Stimulated activated CD4-positive, alpha-beta T cell treated with anti-CD3 and anti-CD28 coated beads, Interleukin-2, amount 100 ng/mL, for 24 hours (primary cell): ENCODE data around the gene IGFLR1.

Experiments
- DNase-seq, 2 donors: peaks; one replicate each; pipeline ENCODE4 v3.0.0-alpha.2; 2020

IGFLR1 gene, protein sequence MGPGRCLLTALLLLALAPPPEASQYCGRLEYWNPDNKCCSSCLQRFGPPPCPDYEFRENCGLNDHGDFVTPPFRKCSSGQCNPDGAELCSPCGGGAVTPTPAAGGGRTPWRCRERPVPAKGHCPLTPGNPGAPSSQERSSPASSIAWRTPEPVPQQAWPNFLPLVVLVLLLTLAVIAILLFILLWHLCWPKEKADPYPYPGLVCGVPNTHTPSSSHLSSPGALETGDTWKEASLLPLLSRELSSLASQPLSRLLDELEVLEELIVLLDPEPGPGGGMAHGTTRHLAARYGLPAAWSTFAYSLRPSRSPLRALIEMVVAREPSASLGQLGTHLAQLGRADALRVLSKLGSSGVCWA

DNA sequence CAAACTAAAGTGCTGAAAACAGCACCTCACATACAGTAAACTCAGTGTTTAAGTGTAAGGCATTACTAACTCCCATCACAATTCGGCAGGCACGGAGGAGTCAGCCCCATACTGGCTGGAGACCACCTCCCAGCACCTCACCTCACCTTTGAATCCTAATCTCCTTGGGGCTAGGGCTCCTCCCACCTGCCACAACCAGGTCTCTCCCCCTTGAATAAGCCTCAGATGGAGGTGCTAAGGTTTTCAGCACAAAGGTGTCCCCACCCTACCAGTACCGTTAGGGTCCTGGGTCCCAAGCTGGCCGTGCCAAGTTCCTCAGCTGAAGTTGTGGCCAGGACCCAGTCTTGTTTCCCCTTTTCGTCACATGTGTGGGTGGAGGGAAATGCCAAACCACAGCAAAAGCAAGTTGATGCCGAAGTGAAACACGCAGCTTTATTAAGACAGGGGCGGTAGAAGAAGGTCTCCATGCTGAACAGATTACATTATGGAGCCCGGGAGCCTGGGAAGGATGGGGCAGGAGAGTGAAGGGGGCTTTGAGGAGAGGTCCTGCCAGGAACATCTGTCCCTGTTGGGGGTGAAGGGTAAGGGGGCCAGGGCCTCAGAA is at the start of gene IGFLR1:
TSS of gene IGFLR1 (minus strand) at position 332 of the 604 bp plus-strand sequence. CDS start 1,272 bp downstream, outside the sequence.
- peak; percentile 67 to 77 for DNase-seq

- no peak for DNase-seq
Measured at GRCh38 chr19:35791814-35792279, 49.6 kb upstream of the IGFLR1 start.

DNA sequence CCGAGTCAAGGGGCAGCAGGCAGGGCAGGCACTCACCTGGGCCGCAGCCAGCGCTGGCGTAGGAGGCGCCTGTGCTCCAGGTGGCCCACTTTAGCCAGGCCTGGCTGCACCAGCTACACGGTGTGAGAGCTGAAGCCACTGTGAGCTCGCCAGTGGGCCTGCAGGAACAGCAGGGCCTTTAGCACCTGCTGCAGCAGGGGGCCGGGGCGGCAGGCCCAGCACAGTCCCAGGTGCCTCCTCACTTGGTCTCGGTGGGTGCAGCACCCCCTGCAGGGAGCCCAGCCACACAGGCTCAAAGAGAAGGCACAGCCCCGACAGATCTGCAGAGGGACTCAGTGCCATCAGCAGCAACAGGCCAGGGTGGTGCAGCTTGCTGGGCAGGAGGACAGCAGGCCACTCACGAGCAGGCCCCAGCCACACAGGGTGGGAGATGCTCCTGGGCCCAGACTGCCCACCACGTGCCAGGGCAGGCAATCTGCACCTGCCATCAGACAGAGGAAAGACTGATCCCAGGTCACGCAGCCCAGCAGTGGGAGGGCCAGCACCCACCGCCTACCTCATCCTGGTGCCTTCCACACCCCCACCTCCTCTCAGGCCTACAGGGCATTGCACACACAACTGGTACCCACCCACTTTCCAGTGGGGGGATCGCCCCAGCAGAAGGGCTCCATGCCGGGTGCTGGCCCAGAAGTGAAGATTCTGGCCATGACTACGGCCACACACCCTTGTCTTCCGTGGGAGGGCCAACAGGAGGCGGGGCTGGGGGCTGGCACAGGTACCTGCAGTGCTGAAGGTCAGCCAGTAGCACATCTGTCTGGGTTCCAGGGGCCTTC is 48.9 kb upstream of the IGFLR1 start:
- DNase-seq: no peak

- no peak for DNase-seq
Measured at GRCh38 chr19:35789978-35790944, 48.0 kb upstream of the IGFLR1 start.

- no peak for DNase-seq
Measured at GRCh38 chr19:35789195-35789977, 47.1 kb upstream of the IGFLR1 start.

DNA sequence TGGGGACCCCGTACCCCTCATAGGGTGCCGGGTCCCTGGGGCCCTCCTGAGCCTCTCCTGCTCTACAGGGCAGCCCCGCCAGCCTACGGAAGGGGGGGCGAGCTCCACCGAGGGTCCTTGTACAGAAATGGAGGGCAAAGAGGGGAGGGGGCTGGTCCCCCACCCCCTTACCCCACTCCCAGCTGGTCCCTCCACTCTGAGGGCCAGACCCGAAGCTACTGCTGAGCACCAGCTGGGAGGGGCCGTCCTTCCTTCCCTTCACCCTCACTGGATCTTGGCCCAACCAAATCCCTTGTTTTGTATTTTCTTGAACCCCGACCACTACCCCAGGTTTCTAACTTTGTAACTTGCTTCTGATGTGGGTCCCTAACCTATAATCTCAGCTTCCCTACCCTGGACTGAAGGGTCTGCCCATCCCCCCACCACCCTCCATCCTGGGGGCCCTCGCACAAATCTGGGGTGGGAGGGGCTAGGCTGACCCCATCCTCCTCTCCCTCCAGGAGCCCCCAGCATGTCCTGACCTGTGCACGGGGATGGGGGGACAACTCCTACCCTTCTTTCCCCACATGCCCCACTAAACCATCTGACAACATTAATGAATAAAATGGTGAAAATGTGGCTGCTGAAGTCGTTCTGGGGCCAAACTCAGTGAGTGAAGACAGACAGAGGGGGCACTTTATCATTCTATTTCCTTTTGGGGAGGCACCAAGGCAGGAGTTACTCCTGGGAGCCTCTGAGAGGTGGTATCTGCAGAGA is 46.1 kb upstream of the IGFLR1 start:
- no peak for DNase-seq

- no peak for DNase-seq
Measured at GRCh38 chr19:35787227-35787799, 45.1 kb upstream of the IGFLR1 start.

GRCh38 chr19:35786299-35787160 is 44.3 kb upstream of the IGFLR1 start:
- DNase-seq: no peak

- DNase-seq: no peak
Measured at GRCh38 chr19:35785339-35785627, 43.0 kb upstream of the IGFLR1 start.

- no peak for DNase-seq
Measured at GRCh38 chr19:35784503-35785338, 42.5 kb upstream of the IGFLR1 start.

DNA sequence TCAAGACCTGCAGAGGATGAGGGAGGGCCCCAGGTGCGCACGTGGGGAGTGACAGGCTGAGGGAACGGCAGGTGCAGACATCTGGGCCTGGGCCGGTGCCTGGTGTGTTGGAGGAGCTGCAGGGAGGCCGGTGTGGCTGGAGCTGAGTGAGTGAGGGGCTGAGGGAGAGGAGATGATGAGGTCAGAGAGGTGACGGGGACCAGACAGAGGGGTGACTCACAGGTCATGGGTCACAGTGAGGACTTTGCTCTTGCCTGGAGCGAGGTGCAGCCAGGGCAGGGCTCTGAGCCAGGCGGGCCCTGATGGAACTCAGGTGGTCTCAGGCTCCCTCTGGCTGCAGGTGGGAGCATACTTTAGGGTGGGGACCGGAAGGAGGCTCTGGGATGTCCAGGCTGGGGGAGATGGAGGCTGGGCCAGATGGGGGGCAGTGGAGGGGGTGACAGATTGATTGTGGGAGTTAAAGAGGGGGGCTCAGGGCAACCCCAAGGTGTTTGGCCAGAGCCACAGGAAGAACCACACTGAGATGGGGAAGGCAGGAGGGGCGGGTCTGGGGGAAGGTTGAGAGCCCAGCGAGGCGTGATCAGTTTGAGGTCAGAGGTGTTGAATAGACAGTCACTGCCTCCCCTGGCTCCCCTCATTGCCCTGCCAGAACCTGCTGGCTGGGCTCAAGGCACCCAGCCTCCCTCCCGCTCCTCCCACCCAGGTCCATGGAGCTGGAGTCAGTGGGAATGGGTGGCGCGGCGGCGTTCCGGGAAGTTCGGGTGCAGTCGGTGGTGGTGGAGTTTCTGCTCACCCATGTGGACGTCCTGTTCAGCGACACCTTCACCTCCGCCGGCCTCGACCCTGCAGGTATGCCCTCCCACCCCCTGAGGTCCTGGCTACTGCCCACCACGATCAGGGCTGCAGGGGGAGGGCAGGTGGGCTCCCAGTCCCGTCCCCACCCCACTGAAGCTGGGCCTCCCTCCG is 41.5 kb upstream of the IGFLR1 start:
- DNase-seq: no peak

DNA sequence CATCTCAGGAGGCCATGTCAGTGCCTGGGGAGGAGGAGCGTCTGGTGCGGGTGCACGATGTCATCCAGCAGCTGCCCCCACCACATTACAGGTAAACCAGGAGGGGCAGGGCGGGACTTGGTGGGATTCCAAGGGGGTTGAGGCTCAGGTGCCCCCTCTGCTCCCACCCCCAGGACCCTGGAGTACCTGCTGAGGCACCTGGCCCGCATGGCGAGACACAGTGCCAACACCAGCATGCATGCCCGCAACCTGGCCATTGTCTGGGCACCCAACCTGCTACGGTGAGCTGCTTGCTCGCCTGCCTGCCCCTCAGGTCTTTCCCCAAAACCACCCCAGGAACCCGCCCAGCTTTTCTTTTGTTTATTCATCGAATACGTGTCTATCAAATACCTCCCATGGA is 40.3 kb upstream of the IGFLR1 start:
- no peak for DNase-seq

GRCh38 chr19:35781650-35782049 is 39.4 kb upstream of the IGFLR1 start:
- no peak for DNase-seq

GRCh38 chr19:35780717-35781116 is 38.5 kb upstream of the IGFLR1 start:
- no peak for DNase-seq

GRCh38 chr19:35780058-35780457 is 37.8 kb upstream of the IGFLR1 start:
- DNase-seq: no peak

DNA sequence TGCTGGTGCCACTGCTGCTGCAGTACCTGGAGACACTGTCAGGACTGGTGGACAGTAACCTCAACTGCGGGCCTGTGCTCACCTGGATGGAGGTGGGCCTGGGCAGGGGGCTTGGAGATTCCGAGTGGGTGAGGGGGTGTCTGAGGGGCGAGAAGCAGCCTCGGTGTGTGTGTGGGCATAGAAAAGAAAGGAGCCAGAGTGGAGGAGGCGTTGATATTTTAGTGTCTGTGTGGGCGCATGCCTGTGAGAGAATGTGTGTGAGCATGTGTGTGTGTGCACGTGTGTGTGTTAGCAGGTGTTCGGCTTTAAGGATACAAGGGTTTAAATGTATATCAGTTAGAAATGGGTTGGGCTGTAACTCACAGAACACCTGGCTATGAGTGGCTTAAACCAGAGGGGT is 36.8 kb upstream of the IGFLR1 start:
- DNase-seq: no peak

GRCh38 chr19:35777961-35778360 is 35.7 kb upstream of the IGFLR1 start:
- DNase-seq: no peak
